Stimulated activated CD4-positive, alpha-beta T cell treated with anti-CD3 and anti-CD28 coated beads, TNF-alpha, amount 100 ng/mL, for 4 hours (primary cell): ENCODE data around the gene ANKRD11.
"Not testable (repeated sequence)": the region's sequence is repeated elsewhere in the genome, so short reads cannot be mapped to it uniquely, and the experiment has no call there.

Experiments used
- DNase-seq, 3 experiments: peaks; one replicate each; pipeline ENCODE4 v3.0.0-alpha.2; 2020; ENCODE audit warnings: low read depth in 3 of 3

The ANKRD11 gene

GRCh38 chr16:89428605-89429004 lies 61.8 kb downstream of the ANKRD11 start:
- DNase-seq: not testable (repeated sequence)

GRCh38 chr16:89426736-89427530 lies 63.4 kb downstream of the ANKRD11 start:
- DNase-seq: no peak

GRCh38 chr16:89425523-89425922 lies 64.8 kb downstream of the ANKRD11 start:
- DNase-seq: no peak

- DNase-seq: no peak
These were observed 66.6 kb downstream of the ANKRD11 start for GRCh38 chr16:89423681-89424260.

GRCh38 chr16:89422905-89423630 lies 67.3 kb downstream of the ANKRD11 start:
- DNase-seq: peak in 1 of 3 experiments; percentile 33

- no peak for DNase-seq
These were observed 67.8 kb downstream of the ANKRD11 start for GRCh38 chr16:89422527-89422904.

- DNase-seq: not testable (repeated sequence)
These were observed 69.1 kb downstream of the ANKRD11 start for GRCh38 chr16:89421300-89421699.

- no peak for DNase-seq
These were observed 70.2 kb downstream of the ANKRD11 start for GRCh38 chr16:89420204-89420603.

- DNase-seq: no peak
These were observed 72.0 kb downstream of the ANKRD11 start for GRCh38 chr16:89418352-89418751.

GRCh38 chr16:89417352-89417751 lies 73.0 kb downstream of the ANKRD11 start:
- no peak for DNase-seq

GRCh38 chr16:89413811-89414585 lies 76.4 kb downstream of the ANKRD11 start:
- DNase-seq: no peak

- no peak for DNase-seq
These were observed 77.5 kb downstream of the ANKRD11 start for GRCh38 chr16:89412811-89413210.

- no peak for DNase-seq
These were observed 79.0 kb downstream of the ANKRD11 start for GRCh38 chr16:89411335-89411850.

- no peak for DNase-seq
These were observed 79.5 kb downstream of the ANKRD11 start for GRCh38 chr16:89410794-89411309.

GRCh38 chr16:89410322-89410721 lies 80.0 kb downstream of the ANKRD11 start:
- DNase-seq: no peak

GRCh38 chr16:89409161-89409711 lies 81.1 kb downstream of the ANKRD11 start:
- peak in 2 of 3 experiments; percentile 29 to 35 for DNase-seq

GRCh38 chr16:89408315-89408714 lies 82.0 kb downstream of the ANKRD11 start:
- DNase-seq: no peak

- no peak for DNase-seq
These were observed 82.4 kb downstream of the ANKRD11 start for GRCh38 chr16:89407925-89408300.

GRCh38 chr16:89407282-89407924 lies 83.0 kb downstream of the ANKRD11 start:
- DNase-seq: no peak

GRCh38 chr16:89406277-89406888 lies 84.0 kb downstream of the ANKRD11 start:
- no peak for DNase-seq
